ENCODE results near the gene SH3TC1. TPM values are rescaled to one million over a fixed set of nuclear protein-coding genes. Genes with fewer than 3 reads are reported as not detected.

The SH3TC1 gene
- total and polyA plus RNA-seq, 2 donors from 2014 or later: 43.1 to 127 TPM

GRCh38 chr4:8188743-8189550 lies 10.1 kb upstream of the SH3TC1 start:
- intact Hi-C loops (cut with DNase I): no loop called here
- peak overlapping the region; percentile 78 to 90 for H3K27ac ChIP-seq (ENCODE audit: low read depth in 2 of 2, low read length in 2 of 2)
- no peaks in the 10 kb centered on the region for H3K27me3 ChIP-seq (ENCODE audit: control insufficient read depth, insufficient read depth, low read length)
- TF ChIP-seq CTCF (IDR thresholded peaks at IDR 0.05; ENCODE audit: borderline replicate concordance, extremely low read depth, insufficient read depth): no peak
- DNase-seq (peak in 2 of 5 donors; percentile 62 to 92), FAIRE-seq (no peak)
- H3K9ac ChIP-seq (ENCODE audit: low read length in 3 of 3): peak overlapping the region in 2 of 3 donors; percentile 29 to 46
- no peaks in the 10 kb centered on the region for H3K36me3 ChIP-seq (ENCODE audit: control insufficient read depth in 2 of 3, insufficient read depth in 3 of 3, low read length in 3 of 3)
- no peak overlapping the region for H3K4me3 ChIP-seq (ENCODE audit: low read length in 3 of 3)
- H3K4me1 ChIP-seq (ENCODE audit: control insufficient read depth in 2 of 3, insufficient read depth in 2 of 3, low read depth in 1 of 3, low read length in 3 of 3): peaks cover 0 to 46% (median 17%) of the 10 kb centered on the region in 3 donors
- no peaks in the 10 kb centered on the region for H3K9me3 ChIP-seq (ENCODE audit: control insufficient read depth in 2 of 3, insufficient read depth in 1 of 3, low read length in 3 of 3)

- no peak overlapping the region for H3K4me3 ChIP-seq (ENCODE audit: low read length in 3 of 3)
- H3K27me3 ChIP-seq (ENCODE audit: control insufficient read depth, insufficient read depth, low read length): no peaks in the 10 kb centered on the region
- H3K4me1 ChIP-seq (ENCODE audit: control insufficient read depth in 2 of 3, insufficient read depth in 2 of 3, low read depth in 1 of 3, low read length in 3 of 3): peaks cover 0 to 52% (median 17%) of the 10 kb centered on the region in 3 donors
- no peaks in the 10 kb centered on the region for H3K36me3 ChIP-seq (ENCODE audit: control insufficient read depth in 2 of 3, insufficient read depth in 3 of 3, low read length in 3 of 3)
- no peak for TF ChIP-seq CTCF (IDR thresholded peaks at IDR 0.05; ENCODE audit: borderline replicate concordance, extremely low read depth, insufficient read depth)
- peak overlapping the region in 2 of 3 donors; percentile 29 to 46 for H3K9ac ChIP-seq (ENCODE audit: low read length in 3 of 3)
- peak overlapping the region; percentile 78 to 90 for H3K27ac ChIP-seq (ENCODE audit: low read depth in 2 of 2, low read length in 2 of 2)
- no peak for FAIRE-seq
- H3K9me3 ChIP-seq (ENCODE audit: control insufficient read depth in 2 of 3, insufficient read depth in 1 of 3, low read length in 3 of 3): no peaks in the 10 kb centered on the region
- peak in 1 of 5 donors; percentile 63 for DNase-seq
- intact Hi-C loops (cut with DNase I): no loop called here
These were observed 9.3 kb upstream of the SH3TC1 start for GRCh38 chr4:8189551-8190466.

GRCh38 chr4:8191136-8191747 lies 7.8 kb upstream of the SH3TC1 start:
- H3K27ac ChIP-seq (ENCODE audit: low read depth in 2 of 2, low read length in 2 of 2): peak overlapping the region; percentile 78 to 90
- peaks cover 0 to 54% (median 17%) of the 10 kb centered on the region in 3 donors for H3K4me1 ChIP-seq (ENCODE audit: control insufficient read depth in 2 of 3, insufficient read depth in 2 of 3, low read depth in 1 of 3, low read length in 3 of 3)
- intact Hi-C loops (cut with DNase I): no loop called here
- DNase-seq (peak in 2 of 5 donors; percentile 76 to 95), FAIRE-seq (no peak)
- TF ChIP-seq CTCF (IDR thresholded peaks at IDR 0.05; ENCODE audit: borderline replicate concordance, extremely low read depth, insufficient read depth): no peak
- no peaks in the 10 kb centered on the region for H3K27me3 ChIP-seq (ENCODE audit: control insufficient read depth, insufficient read depth, low read length)
- H3K9me3 ChIP-seq (ENCODE audit: control insufficient read depth in 2 of 3, insufficient read depth in 1 of 3, low read length in 3 of 3): no peaks in the 10 kb centered on the region
- peak overlapping the region in 2 of 3 donors; percentile 8 to 41 for H3K9ac ChIP-seq (ENCODE audit: low read length in 3 of 3)
- no peaks in the 10 kb centered on the region for H3K36me3 ChIP-seq (ENCODE audit: control insufficient read depth in 2 of 3, insufficient read depth in 3 of 3, low read length in 3 of 3)
- peak overlapping the region in 1 of 3 donors; percentile 39 for H3K4me3 ChIP-seq (ENCODE audit: low read length in 3 of 3)
